ENCODE results near the gene LEKR1.
A peak's percentile ranks its signal among the peaks of the same experiment; 100 is the strongest.

GRCh38 chr3:157070678-157070999 is 244.5 kb downstream of the LEKR1 start:
- no peak for TF ChIP-seq CTCF (conservative IDR thresholded peaks at IDR 0.05)
- peak; percentile 62; the same call in 1 of the 2 replicates for TF ChIP-seq ZFX (IDR thresholded peaks at IDR 0.05)
